GM21529 (cell line): Measurements from ENCODE around the gene GOT1.

ENCODE experiments used
- ATAC-seq: cut with Tn5 transposase; IDR thresholded peaks from one replicate; pipeline ENCODE4 v1.9.1; 2021; ENCODE audit not compliant: unreplicated experiment

GOT1 gene

GRCh38 chr10:99433378-99434020 lies 3.1 kb upstream of the GOT1 start:
- ATAC-seq = no peak

- ATAC-seq = no peak
Observed at GRCh38 chr10:99432881-99433280, 2.5 kb upstream of the GOT1 start.

- ATAC-seq = no peak
Observed at GRCh38 chr10:99432047-99432446, 1.6 kb upstream of the GOT1 start.

- peak; percentile 1 for ATAC-seq
Observed at GRCh38 chr10:99431190-99431760, 851 bp upstream of the GOT1 start.

- peak; percentile 12 for ATAC-seq
Observed at GRCh38 chr10:99430116-99430450, 341 bp downstream of the GOT1 start.

- no peak for ATAC-seq
Observed at GRCh38 chr10:99429517-99430095, 818 bp downstream of the GOT1 start.

GRCh38 chr10:99427566-99428190 lies 2.7 kb downstream of the GOT1 start:
- no peak for ATAC-seq

GRCh38 chr10:99426689-99427088 lies 3.7 kb downstream of the GOT1 start:
- ATAC-seq = no peak

- ATAC-seq = no peak
Observed at GRCh38 chr10:99425204-99425603, 5.2 kb downstream of the GOT1 start.

GRCh38 chr10:99424656-99425055 lies 5.8 kb downstream of the GOT1 start:
- ATAC-seq = no peak

GRCh38 chr10:99422529-99423096 lies 7.8 kb downstream of the GOT1 start:
- ATAC-seq = no peak

GRCh38 chr10:99421233-99421739 lies 9.1 kb downstream of the GOT1 start:
- no peak for ATAC-seq

GRCh38 chr10:99419688-99420087 lies 10.7 kb downstream of the GOT1 start:
- ATAC-seq = no peak

- no peak for ATAC-seq
Observed at GRCh38 chr10:99418910-99419624, 11.4 kb downstream of the GOT1 start.

GRCh38 chr10:99412099-99412498 lies 18.3 kb downstream of the GOT1 start:
- no peak for ATAC-seq

GRCh38 chr10:99411546-99411945 lies 18.9 kb downstream of the GOT1 start:
- no peak for ATAC-seq

- no peak for ATAC-seq
Observed at GRCh38 chr10:99410876-99411275, 19.5 kb downstream of the GOT1 start.

- no peak for ATAC-seq
Observed at GRCh38 chr10:99410146-99410545, 20.3 kb downstream of the GOT1 start.

- ATAC-seq = no peak
Observed at GRCh38 chr10:99406149-99406548, 24.3 kb downstream of the GOT1 start.

GRCh38 chr10:99403674-99404073 lies 26.8 kb downstream of the GOT1 start:
- no peak for ATAC-seq

- no peak for ATAC-seq
Observed at GRCh38 chr10:99399664-99400063, 30.8 kb downstream of the GOT1 start.
